Thyroid gland (tissue), 4 donors: Measurements from ENCODE around the gene SLC35E4. TPM values are rescaled to one million over a fixed set of nuclear protein-coding genes. Genes with fewer than 3 reads are reported as not detected.

Experiments used
- DNase-seq, 2 donors: peaks; one replicate each; pipeline ENCODE4 v3.0.0-alpha.2; 2019
- H3K27ac ChIP-seq, 3 donors: fragments of 200-600 bp; sonication (generic); 1 replicate in 2 of 3; 2 replicates in 1 of 3; pipeline ENCODE4 v1.5.1; 2016 to 2019; ENCODE audit warnings: mild to moderate bottlenecking in 1 of 3, moderate library complexity in 1 of 3
- H3K27me3 ChIP-seq: fragments of 200-600 bp; sonication (generic); one replicate; pipeline ENCODE4 v1.5.1; 2019
- H3K36me3 ChIP-seq, 2 donors: fragments of 200-600 bp; sonication (generic); one replicate each; pipeline ENCODE4 v1.5.1; 2016 to 2019
- H3K4me1 ChIP-seq, 2 donors: fragments of 200-600 bp; sonication (generic); one replicate each; pipeline ENCODE4 v1.5.1; 2017 to 2019
- H3K4me3 ChIP-seq, 3 donors: fragments of 200-600 bp; sonication (generic); replicated peaks in 1 of 3; 1 replicate in 2 of 3; 2 replicates in 1 of 3; pipeline ENCODE4 v1.5.1; 2016; ENCODE audit warnings: mild to moderate bottlenecking in 1 of 3
- H3K9me3 ChIP-seq: fragments of 200-600 bp; sonication (generic); one replicate; pipeline ENCODE4 v1.5.1; 2017
- CTCF ChIP-seq, 6 experiments: fragments of 200-600 bp in 3 of 6; fragments of 450-650 bp in 3 of 6; sonication (generic) in 3 of 6; IDR thresholded peaks; one replicate each; pipeline ENCODE4 v1.5.1; 2016 to 2019; ENCODE audit warnings: antibody characterized with exemption in 6 of 6, mild to moderate bottlenecking in 2 of 6, inconsistent platforms in 1 of 6, moderate library complexity in 1 of 6
- POLR2A ChIP-seq, 2 donors: fragments of 450-650 bp; IDR thresholded peaks; one replicate each; pipeline ENCODE4 v1.6.1; 2017; ENCODE audit warnings: antibody characterized with exemption in 2 of 2, mild to moderate bottlenecking in 2 of 2, moderate library complexity in 1 of 2
- WGBS, 2 donors: methylation state at CpG; one replicate each; pipeline ENCODE4 v1.1.5; 2017; 5-methylcytosine and 5-hydroxymethylcytosine counted together
- intact Hi-C: fragments of 100-400 bp; cut with DNase I; formaldehyde crosslinking; loops from one replicate; pipeline ENCODE4 v1.15.1; 2023
- total RNA-seq, 4 donors: library from RNA; depleted of rRNA; stranded (reverse); fragments of >200 nt; gene quantifications; one replicate each; pipeline ENCODE4 v1.2.3, GENCODE V29; 2016

SLC35E4 gene
- total RNA-seq, 4 donors from 2014 or later, result 3.7 to 6.3 (median 5.0) TPM

- H3K27me3 ChIP-seq, result no peaks in the 10 kb centered on the region
- TF ChIP-seq CTCF (IDR thresholded peaks at IDR 0.05), result no peak
- no peak for TF ChIP-seq POLR2A (IDR thresholded peaks at IDR 0.05)
- peaks cover 10 to 18% of the 10 kb centered on the region in 2 donors for H3K4me1 ChIP-seq
- no peaks in the 10 kb centered on the region for H3K36me3 ChIP-seq
- WGBS, 2 donors, result 95 to 100% methylated on average over 4 of the region's 4 CpGs
- no peaks in the 10 kb centered on the region for H3K9me3 ChIP-seq
- H3K4me3 ChIP-seq, result no peak overlapping the region
- no peak for DNase-seq
- intact Hi-C loops, result no loop called here
- H3K27ac ChIP-seq, result no peak overlapping the region
These were observed 5.4 kb downstream of the SLC35E4 start for GRCh38 chr22:30640839-30641430.

DNA sequence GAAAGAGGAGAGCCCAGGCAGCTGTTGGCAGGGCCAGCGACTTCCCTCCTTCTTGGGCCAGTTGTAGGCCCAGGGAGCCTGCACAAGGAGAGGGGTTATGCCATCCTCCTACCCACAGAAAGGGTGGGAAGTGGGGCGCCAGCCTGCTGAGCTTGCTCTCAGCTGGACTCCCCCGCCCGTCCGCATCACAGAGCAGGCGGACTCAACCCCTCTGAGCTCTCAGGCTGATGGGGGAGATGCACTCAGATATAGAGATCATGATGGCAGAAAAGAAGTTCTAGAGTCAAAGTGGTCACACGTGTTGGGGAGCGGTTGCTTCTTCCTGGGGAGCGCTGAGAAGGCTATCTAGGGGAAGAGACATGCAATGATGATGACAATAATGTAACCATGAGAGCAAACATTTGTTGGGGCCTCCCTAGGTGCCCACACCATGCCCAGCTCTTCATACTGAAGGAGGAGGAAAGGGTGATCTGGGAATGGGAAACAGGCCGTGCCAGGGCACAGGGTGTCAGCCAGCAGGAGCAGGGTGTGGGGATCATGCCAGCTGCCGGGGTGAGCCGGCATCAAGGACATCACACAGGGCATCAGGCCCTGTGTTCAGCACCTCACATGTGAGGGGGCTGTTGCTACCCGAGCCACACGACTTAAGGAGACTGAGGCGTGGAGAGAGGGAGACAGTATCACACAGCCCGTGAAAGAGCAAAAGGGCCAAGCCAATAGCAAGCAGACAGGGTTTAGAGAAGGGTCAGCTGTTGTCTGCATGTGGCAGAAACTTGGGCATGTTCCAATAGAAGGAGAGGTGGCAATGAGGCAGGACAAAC, 7.7 kb downstream of the SLC35E4 start:
- TF ChIP-seq POLR2A (IDR thresholded peaks at IDR 0.05), result no peak
- no peak for TF ChIP-seq CTCF (IDR thresholded peaks at IDR 0.05)
- H3K4me1 ChIP-seq, result no peaks in the 10 kb centered on the region
- H3K27me3 ChIP-seq, result no peaks in the 10 kb centered on the region
- no peak for DNase-seq
- no peak overlapping the region for H3K4me3 ChIP-seq
- WGBS, 2 donors, result 93% methylated on average over 16 of the region's 16 CpGs
- no peaks in the 10 kb centered on the region for H3K36me3 ChIP-seq
- no peaks in the 10 kb centered on the region for H3K9me3 ChIP-seq
- no peak overlapping the region for H3K27ac ChIP-seq
- intact Hi-C loops, result no loop called here

GRCh38 chr22:30646518-30647160, 11.1 kb downstream of the SLC35E4 start:
- Histone ChIP-seq H3K4me3 (no peak overlapping the region), H3K36me3 (no peaks in the 10 kb centered on the region), H3K27me3 (no peaks in the 10 kb centered on the region), H3K4me1 (peaks cover 0 to 6% of the 10 kb centered on the region in 2 donors), H3K9me3 (no peaks in the 10 kb centered on the region), H3K27ac (no peak overlapping the region)
- TF ChIP-seq POLR2A (IDR thresholded peaks at IDR 0.05) (no peak), CTCF (IDR thresholded peaks at IDR 0.05) (no peak)
- intact Hi-C loops, result no loop called here
- no peak for DNase-seq
- WGBS, 2 donors, result 97 to 98% methylated on average over 13 to 19 of the region's 25 CpGs

GRCh38 chr22:30647536-30647935, 12.0 kb downstream of the SLC35E4 start:
- WGBS, 2 donors, result 91 to 97% methylated on average over 3 of the region's 3 CpGs
- no peak for DNase-seq
- no peaks in the 10 kb centered on the region for H3K27me3 ChIP-seq
- H3K36me3 ChIP-seq, result no peaks in the 10 kb centered on the region
- TF ChIP-seq POLR2A (IDR thresholded peaks at IDR 0.05) (no peak), CTCF (IDR thresholded peaks at IDR 0.05) (no peak)
- no peak overlapping the region for H3K27ac ChIP-seq
- no peak overlapping the region for H3K4me3 ChIP-seq
- H3K4me1 ChIP-seq, result peaks cover 0 to 6% of the 10 kb centered on the region in 2 donors
- no peaks in the 10 kb centered on the region for H3K9me3 ChIP-seq
- intact Hi-C loops, result no loop called here

GRCh38 chr22:30648825-30649224, 13.2 kb downstream of the SLC35E4 start:
- Histone ChIP-seq H3K27me3 (no peaks in the 10 kb centered on the region), H3K27ac (no peak overlapping the region), H3K4me3 (no peak overlapping the region), H3K9me3 (no peaks in the 10 kb centered on the region), H3K4me1 (peaks cover 0 to 6% of the 10 kb centered on the region in 2 donors), H3K36me3 (no peaks in the 10 kb centered on the region)
- WGBS, 2 donors, result 97 to 100% methylated on average over 3 of the region's 3 CpGs
- no peak for TF ChIP-seq CTCF (IDR thresholded peaks at IDR 0.05)
- no peak for TF ChIP-seq POLR2A (IDR thresholded peaks at IDR 0.05)
- intact Hi-C loops, result no loop called here
- DNase-seq, result no peak
